Mesothelial cell of epicardium (in vitro differentiated cells): ENCODE results near the gene ST6GALNAC4. TPM values are rescaled to one million over a fixed set of nuclear protein-coding genes. Genes with fewer than 3 reads are reported as not detected.

Source experiments
- DNase-seq, 2 experiments: peaks; one replicate each; pipeline ENCODE4 v3.0.0; 2021; ENCODE audit warnings: low spot score in 2 of 2; ENCODE audit not compliant: unreplicated experiment in 2 of 2
- H3K27ac Mint-ChIP-seq: 2 replicates; pipeline ENCODE4 v1.8.0; 2021; ENCODE audit warnings: mixed read lengths
- H3K27me3 Mint-ChIP-seq: 2 replicates; pipeline ENCODE4 v1.8.0; 2021; ENCODE audit warnings: low read depth, mixed read lengths
- H3K36me3 Mint-ChIP-seq: 2 replicates; pipeline ENCODE4 v1.8.0; 2021; ENCODE audit warnings: mixed read lengths
- H3K4me1 Mint-ChIP-seq: 2 replicates; pipeline ENCODE4 v1.8.0; 2021; ENCODE audit warnings: mixed read lengths
- H3K4me3 Mint-ChIP-seq: 2 replicates; pipeline ENCODE4 v1.8.0; 2021; ENCODE audit warnings: mild to moderate bottlenecking, moderate library complexity, mixed read lengths
- H3K9me3 Mint-ChIP-seq: 2 replicates; pipeline ENCODE4 v1.8.0; 2021; ENCODE audit warnings: mixed read lengths
- CTCF ChIP-seq: fragments of 200-600 bp; sonication (generic); IDR thresholded peaks from one replicate; pipeline ENCODE4 v1.5.0; 2021; ENCODE audit warnings: antibody characterized with exemption; ENCODE audit not compliant: unreplicated experiment
- total RNA-seq: library from RNA; stranded (reverse); gene quantifications from 3 replicates; pipeline ENCODE4 v1.2.1, GENCODE V29; 2021

ST6GALNAC4 gene
- total RNA-seq, 1 donor from 2014 or later = 14.5 TPM

GRCh38 chr9:127875306-127875966, 41.4 kb downstream of the ST6GALNAC4 start:
- no peaks in the 10 kb centered on the region for H3K27me3 Mint-ChIP-seq
- no peak for DNase-seq
- no peaks in the 10 kb centered on the region for H3K9me3 Mint-ChIP-seq
- H3K4me3 Mint-ChIP-seq = peak overlapping the region; percentile 33
- peaks cover 3% of the 10 kb centered on the region for H3K36me3 Mint-ChIP-seq
- H3K27ac Mint-ChIP-seq = peak overlapping the region; percentile 67
- TF ChIP-seq CTCF = no peak
- H3K4me1 Mint-ChIP-seq = peaks cover 19% of the 10 kb centered on the region

GRCh38 chr9:127874301-127875221, 42.3 kb downstream of the ST6GALNAC4 start:
- H3K4me3 Mint-ChIP-seq = no peak overlapping the region
- no peaks in the 10 kb centered on the region for H3K27me3 Mint-ChIP-seq
- DNase-seq = no peak
- H3K36me3 Mint-ChIP-seq = peaks cover 3% of the 10 kb centered on the region
- peaks cover 19% of the 10 kb centered on the region for H3K4me1 Mint-ChIP-seq
- no peak for TF ChIP-seq CTCF
- H3K9me3 Mint-ChIP-seq = no peaks in the 10 kb centered on the region
- no peak overlapping the region for H3K27ac Mint-ChIP-seq

- Mint-ChIP-seq H3K4me3 (no peak overlapping the region), H3K4me1 (peaks cover 19% of the 10 kb centered on the region), H3K27ac (no peak overlapping the region), H3K9me3 (no peaks in the 10 kb centered on the region), H3K36me3 (peaks cover 3% of the 10 kb centered on the region), H3K27me3 (no peaks in the 10 kb centered on the region)
- TF ChIP-seq CTCF = no peak
- no peak for DNase-seq
Measured at GRCh38 chr9:127873886-127874285, 43.0 kb downstream of the ST6GALNAC4 start.

GRCh38 chr9:127873223-127873691, 43.6 kb downstream of the ST6GALNAC4 start:
- H3K4me1 Mint-ChIP-seq = peaks cover 16% of the 10 kb centered on the region
- H3K27ac Mint-ChIP-seq = no peak overlapping the region
- no peak for TF ChIP-seq CTCF
- peaks cover 3% of the 10 kb centered on the region for H3K36me3 Mint-ChIP-seq
- no peak for DNase-seq
- no peaks in the 10 kb centered on the region for H3K27me3 Mint-ChIP-seq
- H3K4me3 Mint-ChIP-seq = no peak overlapping the region
- no peaks in the 10 kb centered on the region for H3K9me3 Mint-ChIP-seq

GRCh38 chr9:127872369-127873222, 44.2 kb downstream of the ST6GALNAC4 start:
- no peak overlapping the region for H3K4me3 Mint-ChIP-seq
- peaks cover 3% of the 10 kb centered on the region for H3K36me3 Mint-ChIP-seq
- no peaks in the 10 kb centered on the region for H3K27me3 Mint-ChIP-seq
- peaks cover 11% of the 10 kb centered on the region for H3K4me1 Mint-ChIP-seq
- no peaks in the 10 kb centered on the region for H3K9me3 Mint-ChIP-seq
- no peak for TF ChIP-seq CTCF
- H3K27ac Mint-ChIP-seq = no peak overlapping the region
- DNase-seq = no peak
